Right cardiac atrium (tissue), 5 donors: Measurements from ENCODE around the gene DDN. TPM values are rescaled to one million over a fixed set of nuclear protein-coding genes. Genes with fewer than 3 reads are reported as not detected.

Experiments
- ATAC-seq, 2 donors: fragments of 200-7000 bp; cut with Tn5 transposase; one replicate each; pipeline versions ENCODE4 v1.8.0 to v1.9.1; 2020; ENCODE audit warnings: moderate library complexity in 2 of 2, mild to moderate bottlenecking in 1 of 2
- DNase-seq, 3 donors: peaks; one replicate each; pipeline ENCODE4 v3.0.0-alpha.2; 2020
- H3K27ac ChIP-seq: one replicate; pipeline ENCODE4 v1.5.1; 2013; ENCODE audit warnings: mild to moderate bottlenecking, low read length, control low read depth, moderate library complexity
- H3K27me3 ChIP-seq: one replicate; pipeline ENCODE4 v1.6.1; 2013; ENCODE audit not compliant: control insufficient read depth, insufficient read depth
- H3K4me1 ChIP-seq: one replicate; pipeline ENCODE4 v1.6.1; 2013; ENCODE audit warnings: low read length; ENCODE audit not compliant: control insufficient read depth, insufficient read depth
- H3K4me3 ChIP-seq: one replicate; pipeline ENCODE4 v1.5.1; 2013; ENCODE audit warnings: low read length, control low read depth
- H3K9me3 ChIP-seq: one replicate; pipeline ENCODE4 v1.6.1; 2013; ENCODE audit warnings: low read length; ENCODE audit not compliant: control insufficient read depth
- WGBS: extraction: QIAGEN DNeasy Blood & Tissue Kit; methylation state at CpG from one replicate; pipeline ENCODE4 v1.1.7; 2013; 5-methylcytosine and 5-hydroxymethylcytosine counted together
- intact Hi-C, 4 donors: fragments of 100-400 bp; cut with DNase I; formaldehyde crosslinking; loops; one replicate each; pipeline versions ENCODE4 v1.11.0 to v1.14.0; 2022 to 2023
- polyA plus RNA-seq: library from polyadenylated mRNA; stranded (reverse); fragments of 200-250 nt; gene quantifications from one replicate; pipeline ENCODE4 v1.2.3, GENCODE V29; 2013
- total RNA-seq, 4 donors: library from RNA; stranded (reverse); fragmentation: NEBNext Ultra II Directional; extraction: Animal tissue kit (Norgen Biotek cat#: 25700); gene quantifications; one replicate each; pipeline ENCODE4 v1.2.1, GENCODE V29; 2021
- donor health status: healthy with polysubstance abuse.
- donor health status: DM: no; HTN: yes; CAD: no.
- donor health status: DM: no; HTN: no; CAD: no.
- donor health status: DM: no; HTN: yes; CAD: no; lungs with severe emphysema.
- donor health status: DM: yes; HTN: yes; CAD: no.

DDN gene
- total and polyA plus RNA-seq, 5 donors = 0.42 to 2.8 (median 1.2) TPM

DNA sequence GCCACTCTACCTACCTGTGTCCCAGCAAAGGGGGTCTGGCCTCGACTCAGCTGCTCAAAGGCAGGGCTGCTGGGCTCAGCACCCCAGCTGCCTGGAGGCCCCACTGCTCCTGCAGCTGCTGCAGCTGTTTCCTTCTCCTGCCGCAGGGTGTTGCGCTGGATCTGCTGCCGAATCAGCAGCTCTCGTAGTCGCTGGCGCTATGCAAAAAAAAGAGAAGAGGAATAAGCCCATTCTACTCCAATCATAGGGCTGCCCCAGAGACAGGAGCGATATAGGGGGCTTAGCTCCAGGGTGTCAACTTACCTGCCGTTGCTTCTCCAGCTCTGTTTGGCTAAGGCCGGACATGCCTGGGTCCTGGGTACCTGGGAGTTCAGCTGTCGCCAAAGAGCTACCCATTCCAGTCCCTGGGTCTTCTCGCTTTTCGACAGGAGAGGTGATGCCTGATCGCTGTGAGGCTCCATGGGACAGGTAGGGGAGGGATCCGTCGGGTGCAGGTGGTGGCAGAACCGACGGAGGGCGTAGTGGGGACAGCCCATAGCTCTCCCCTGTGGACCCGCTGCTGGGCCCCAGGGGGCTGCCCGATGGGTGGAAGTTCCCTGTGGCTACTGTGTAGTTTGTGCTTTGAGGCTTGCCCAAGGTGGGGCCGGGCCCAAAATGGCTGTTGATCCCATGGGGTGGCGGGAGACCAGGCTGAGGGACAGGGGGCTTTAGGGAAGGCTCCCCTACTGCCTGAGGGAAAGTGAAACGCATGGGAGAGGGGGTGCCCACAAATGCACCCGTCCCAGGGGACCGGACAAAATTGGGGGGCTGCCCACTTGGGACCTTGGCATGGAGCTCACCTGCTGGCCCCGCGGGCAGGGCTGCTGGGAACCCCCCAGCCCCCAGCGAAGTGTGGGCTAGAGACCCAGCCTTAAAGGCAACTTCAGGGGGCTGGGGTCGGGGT lies 40.5 kb upstream of the DDN start:
- DNase-seq = peak in 2 of 3 donors; percentile 33 to 48
- intact Hi-C loops = no loop called here

DNA sequence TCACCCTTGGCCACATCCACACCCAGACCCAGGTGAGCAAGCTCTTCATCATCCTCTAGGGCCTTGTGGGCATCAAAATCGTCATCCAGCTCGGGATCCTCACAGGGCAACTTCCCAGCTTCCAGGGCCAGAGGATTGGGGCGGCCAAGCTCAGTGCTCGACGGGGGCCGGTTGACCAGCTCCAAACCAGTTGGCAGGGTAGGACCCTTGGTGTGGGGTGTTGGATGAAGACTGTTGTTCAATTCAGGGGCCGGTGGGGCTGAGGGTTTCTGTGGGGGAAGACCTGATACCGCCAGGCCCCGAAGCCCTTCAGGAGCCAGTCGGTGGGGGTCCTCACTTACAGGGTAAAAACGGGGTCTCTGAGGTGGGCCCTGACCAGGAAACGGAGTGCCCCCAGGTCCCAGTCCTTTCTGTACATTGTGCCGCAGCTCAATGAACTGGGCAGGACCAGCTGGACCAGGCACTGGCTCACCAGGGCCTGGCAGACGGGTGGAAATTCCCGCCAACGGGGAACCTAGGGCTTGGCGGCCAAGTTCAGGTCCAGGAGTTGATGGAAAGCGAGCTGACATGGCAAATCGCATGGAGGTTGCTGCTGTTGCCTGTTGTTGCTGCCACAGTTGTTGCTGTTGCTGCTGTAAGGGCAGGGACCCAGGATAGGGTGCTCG lies 39.2 kb upstream of the DDN start:
- Histone ChIP-seq H3K27me3 (no peaks in the 10 kb centered on the region), H3K27ac (no peak overlapping the region), H3K9me3 (no peaks in the 10 kb centered on the region), H3K4me3 (no peak overlapping the region), H3K4me1 (no peaks in the 10 kb centered on the region)
- no peak for ATAC-seq
- peak in 2 of 3 donors; percentile 40 to 44 for DNase-seq
- 92% methylated on average over 20 of the region's 20 CpGs for WGBS
- intact Hi-C loops = no loop called here

More for the DNA sequence above, 40.5 kb upstream of the DDN start:
- Histone ChIP-seq H3K9me3 (no peaks in the 10 kb centered on the region), H3K27me3 (no peaks in the 10 kb centered on the region), H3K4me3 (no peak overlapping the region), H3K4me1 (no peaks in the 10 kb centered on the region), H3K27ac (no peak overlapping the region)
- 93% methylated on average over 30 of the region's 30 CpGs for WGBS
- no peak for ATAC-seq

DNA sequence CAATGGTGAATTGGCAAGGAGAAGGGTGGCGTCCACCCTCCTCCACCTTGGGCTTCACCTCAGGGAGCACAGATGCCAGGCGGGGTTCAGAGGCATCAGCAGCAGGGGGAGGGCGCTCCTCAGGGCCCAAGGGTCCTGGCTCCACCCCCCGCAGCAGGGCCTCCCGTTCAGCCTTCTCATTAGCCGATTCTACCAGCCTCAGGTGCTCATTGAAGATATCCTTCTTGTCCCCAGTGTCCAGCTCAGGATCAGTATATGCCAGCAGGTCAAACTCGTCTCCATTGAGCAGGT lies 38.7 kb upstream of the DDN start:
- H3K27me3 ChIP-seq = no peaks in the 10 kb centered on the region
- ATAC-seq (no peak), DNase-seq (peak in 1 of 3 donors; percentile 44)
- H3K4me1 ChIP-seq = no peaks in the 10 kb centered on the region
- H3K27ac ChIP-seq = no peak overlapping the region
- no peaks in the 10 kb centered on the region for H3K9me3 ChIP-seq
- WGBS = 86% methylated on average over 7 of the region's 7 CpGs
- intact Hi-C loops = no loop called here
- H3K4me3 ChIP-seq = no peak overlapping the region

DNA sequence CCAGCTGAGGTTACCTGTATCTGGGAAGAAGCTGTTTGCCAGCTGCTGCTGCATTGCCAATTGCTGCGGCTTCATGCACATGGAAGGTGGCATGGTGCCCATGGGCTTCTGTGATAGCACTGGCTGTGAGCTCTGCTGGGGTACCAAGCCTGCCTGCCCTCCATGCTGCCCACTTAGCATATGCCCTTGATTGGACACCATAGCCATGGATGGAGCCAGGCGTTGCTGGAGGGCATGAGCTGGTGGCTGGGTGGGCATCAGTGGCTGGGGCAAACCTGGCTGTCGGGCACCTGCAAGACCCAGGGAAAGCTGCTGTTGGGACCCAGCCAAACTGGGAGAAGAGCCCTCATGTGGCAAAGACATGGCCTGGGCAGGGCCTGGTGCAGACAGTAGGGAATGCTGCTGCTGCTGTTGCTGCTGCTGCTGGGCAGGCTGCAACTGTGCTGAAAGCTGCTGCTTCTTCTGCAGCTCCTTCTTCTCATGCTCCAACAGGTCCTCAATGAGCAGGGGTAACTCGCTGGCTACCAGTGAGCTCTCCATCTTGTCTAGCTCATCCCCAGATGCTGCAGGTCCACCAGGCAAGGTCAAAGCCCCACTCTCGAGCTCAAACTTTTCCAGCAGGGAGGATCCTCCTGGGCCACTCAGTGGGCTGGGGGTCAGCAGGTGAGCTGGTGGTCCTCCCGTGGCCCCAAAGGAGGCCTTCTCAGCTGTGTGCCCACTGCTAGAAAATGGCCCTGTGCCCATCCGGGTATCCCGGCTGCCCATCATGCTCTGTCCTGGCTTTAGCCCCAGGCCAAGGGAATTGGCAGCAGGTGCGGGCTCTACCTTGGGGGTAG lies 38.2 kb upstream of the DDN start:
- H3K4me3 ChIP-seq = no peak overlapping the region
- intact Hi-C loops = no loop called here
- H3K4me1 ChIP-seq = no peaks in the 10 kb centered on the region
- DNase-seq = peak in 1 of 3 donors; percentile 61
- H3K27ac ChIP-seq = no peak overlapping the region
- no peak for ATAC-seq
- H3K27me3 ChIP-seq = no peaks in the 10 kb centered on the region
- no peaks in the 10 kb centered on the region for H3K9me3 ChIP-seq
- 90% methylated on average over 9 of the region's 9 CpGs for WGBS

DNA sequence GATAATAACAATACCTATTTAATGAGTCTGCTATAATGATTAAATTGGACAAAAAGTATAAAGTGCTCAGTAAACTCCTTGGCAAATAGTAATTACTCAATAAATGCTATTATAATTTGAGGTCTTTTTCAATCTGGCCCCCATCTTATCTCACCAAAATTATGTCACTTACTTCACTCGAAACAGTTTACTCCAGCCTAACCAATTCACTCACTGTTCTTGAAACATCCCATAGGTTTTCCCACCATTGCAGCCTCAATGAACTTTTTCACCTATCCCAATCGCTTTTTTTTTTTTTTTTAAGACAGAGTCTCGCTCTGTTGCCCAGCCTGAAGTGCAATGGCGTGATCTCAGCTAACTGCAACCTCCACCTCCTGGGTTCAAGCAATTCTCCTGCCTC lies 36.9 kb upstream of the DDN start:
- intact Hi-C loops = no loop called here
- H3K27ac ChIP-seq = no peak overlapping the region

DNA sequence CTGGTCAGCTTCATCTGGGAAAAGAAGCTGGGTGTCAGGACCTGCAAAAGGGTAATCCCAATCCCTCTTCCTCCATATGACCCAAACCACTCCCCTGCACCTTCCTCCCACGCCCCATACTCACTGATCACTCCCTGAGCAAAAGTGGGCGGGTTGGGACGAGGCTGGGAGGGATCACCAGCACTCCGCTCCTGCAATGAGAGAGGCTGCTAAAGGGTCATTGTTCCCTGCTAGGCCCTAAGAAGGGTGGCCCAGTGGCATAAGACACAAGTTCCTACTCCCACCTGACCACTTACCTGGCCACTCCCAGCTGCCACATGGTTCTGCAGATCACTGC lies 35.1 kb upstream of the DDN start:
- ATAC-seq (peak; percentile 5 to 6), DNase-seq (no peak)
- H3K27me3 ChIP-seq = no peaks in the 10 kb centered on the region
- no peak overlapping the region for H3K4me3 ChIP-seq
- H3K27ac ChIP-seq = no peak overlapping the region
- 75% methylated on average over 4 of the region's 4 CpGs for WGBS
- H3K4me1 ChIP-seq = no peaks in the 10 kb centered on the region
- intact Hi-C loops = no loop called here
- H3K9me3 ChIP-seq = no peaks in the 10 kb centered on the region

More for the DNA sequence above, 36.9 kb upstream of the DDN start:
- H3K9me3 ChIP-seq = no peaks in the 10 kb centered on the region
- ATAC-seq (no peak), DNase-seq (no peak)
- no peaks in the 10 kb centered on the region for H3K27me3 ChIP-seq
- H3K4me3 ChIP-seq = no peak overlapping the region
- H3K4me1 ChIP-seq = no peaks in the 10 kb centered on the region
- 82% methylated on average over 4 of the region's 4 CpGs for WGBS

DNA sequence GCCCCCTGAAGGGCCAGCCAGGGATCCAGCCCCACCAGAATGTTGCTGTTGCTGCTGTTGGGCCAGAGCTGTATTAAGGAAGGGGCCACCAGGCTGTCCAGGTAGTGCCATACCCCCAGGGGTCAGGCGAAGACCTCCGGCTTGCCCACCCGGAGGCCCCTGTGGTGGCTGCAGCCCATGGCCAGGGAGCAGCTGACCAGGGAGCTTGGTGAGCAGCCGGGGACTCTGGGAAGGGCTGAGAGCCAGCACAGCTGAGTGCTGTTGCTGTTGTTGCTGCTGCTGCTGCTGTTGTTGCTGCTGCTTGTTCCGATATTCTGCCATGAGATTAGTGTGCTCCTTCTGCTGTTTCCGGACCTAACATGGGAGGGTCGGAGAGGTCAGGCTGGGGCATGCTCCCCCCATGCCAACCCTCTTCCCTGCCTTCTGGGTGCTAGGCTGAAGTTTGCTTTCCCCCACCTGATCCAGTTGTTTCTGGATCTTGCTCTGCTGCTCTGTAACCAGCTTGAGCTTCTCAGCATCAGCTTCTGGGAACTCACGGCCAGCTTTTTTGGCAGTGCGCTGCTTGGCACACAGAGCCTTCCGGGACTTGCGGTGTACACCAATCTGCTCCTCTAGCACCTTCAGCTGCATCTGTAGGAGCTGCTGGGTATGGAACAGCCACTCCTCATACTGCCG lies 34.6 kb upstream of the DDN start:
- H3K4me1 ChIP-seq = no peaks in the 10 kb centered on the region
- DNase-seq (peak in 1 of 3 donors; percentile 63), ATAC-seq (no peak)
- H3K9me3 ChIP-seq = no peaks in the 10 kb centered on the region
- intact Hi-C loops = loop anchor here in 1 of 4 donors (2.0 kb wide), 1 partner anchor 19 kb away; no protein-coding TSS in a partner anchor
- H3K27me3 ChIP-seq = no peaks in the 10 kb centered on the region
- 63% methylated on average over 12 of the region's 12 CpGs for WGBS
- no peak overlapping the region for H3K27ac ChIP-seq
- H3K4me3 ChIP-seq = no peak overlapping the region

DNA sequence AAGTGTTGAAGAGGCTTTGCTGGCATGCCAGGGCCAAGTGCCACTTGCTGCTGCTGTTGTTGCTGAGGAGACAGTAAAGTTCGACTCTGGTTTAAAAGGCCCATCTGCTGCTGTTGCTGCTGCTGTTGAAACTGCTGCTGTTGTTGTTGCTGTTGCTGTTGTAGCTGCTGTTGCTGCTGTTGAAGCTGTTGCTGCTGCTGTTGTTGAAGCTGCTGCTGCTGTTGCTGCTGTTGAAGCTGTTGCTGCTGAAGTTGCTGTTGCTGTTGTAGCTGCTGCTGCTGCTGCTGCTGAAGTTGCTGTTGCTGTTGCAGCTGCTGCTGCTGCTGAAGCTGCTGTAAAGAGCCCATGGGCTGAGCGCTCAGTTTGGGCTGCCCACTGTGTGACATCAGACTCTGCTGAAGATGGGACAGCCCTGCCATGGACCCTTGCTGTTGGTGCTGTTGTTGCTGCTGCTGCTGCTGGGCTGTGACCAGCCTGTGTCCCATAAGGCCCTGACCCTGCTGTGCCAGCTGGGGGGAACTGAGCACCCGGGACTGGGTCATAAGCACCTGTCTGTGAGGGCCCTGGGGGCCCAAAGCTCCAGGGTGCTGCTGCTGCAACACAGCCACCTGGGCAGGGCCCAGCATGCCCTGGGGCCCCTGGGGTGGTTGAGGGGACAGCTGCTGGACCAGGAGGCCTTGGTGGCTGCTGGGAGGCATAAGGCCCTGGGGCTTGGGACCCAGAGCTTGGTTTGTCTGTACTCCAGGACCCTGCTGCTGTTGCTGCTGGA lies 33.7 kb upstream of the DDN start:
- Histone ChIP-seq H3K27me3 (no peaks in the 10 kb centered on the region), H3K27ac (no peak overlapping the region), H3K9me3 (no peaks in the 10 kb centered on the region), H3K4me1 (no peaks in the 10 kb centered on the region), H3K4me3 (no peak overlapping the region)
- ATAC-seq (peak in 1 of 2 donors; percentile 2), DNase-seq (peak in 1 of 3 donors; percentile 45)
- intact Hi-C loops = loop anchor here in 1 of 4 donors (2.0 kb wide), 1 partner anchor 20 kb away; no protein-coding TSS in a partner anchor
- WGBS = 83% methylated on average over 3 of the region's 3 CpGs

DNA sequence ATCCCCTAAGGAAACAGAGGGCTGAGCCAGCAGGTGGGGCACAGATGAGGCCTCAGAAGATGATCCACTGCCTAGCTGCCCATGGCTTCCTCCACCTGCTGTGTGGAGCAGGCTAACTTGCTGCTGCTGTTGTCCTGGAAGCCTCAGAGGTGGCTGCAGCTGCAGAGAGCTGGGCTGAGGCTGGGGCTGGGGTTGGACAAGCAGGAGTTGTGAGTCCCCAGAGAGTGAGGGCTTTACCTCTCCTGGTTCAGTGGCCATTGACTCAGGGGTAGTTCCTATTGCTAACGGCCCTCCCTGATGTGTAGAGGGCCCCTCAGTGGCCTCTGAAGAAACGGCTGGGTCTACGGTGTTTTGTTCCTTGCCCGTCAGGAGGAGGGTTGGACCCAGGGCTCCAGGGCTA lies 33.1 kb upstream of the DDN start:
- H3K4me1 ChIP-seq = no peaks in the 10 kb centered on the region
- no peak for DNase-seq
- no peak for ATAC-seq
- no peak overlapping the region for H3K27ac ChIP-seq
- no peaks in the 10 kb centered on the region for H3K27me3 ChIP-seq
- 68% methylated on average over 4 of the region's 4 CpGs for WGBS
- H3K4me3 ChIP-seq = no peak overlapping the region
- H3K9me3 ChIP-seq = no peaks in the 10 kb centered on the region
- intact Hi-C loops = loop anchor here in 1 of 4 donors (2.0 kb wide), 1 partner anchor 21 kb away; no protein-coding TSS in a partner anchor
